GM23248 (cell line): Measurements from ENCODE around the gene RGS19. TPM values are rescaled to one million over a fixed set of nuclear protein-coding genes. Genes with fewer than 3 reads are reported as not detected.
"Not testable (repeated sequence)": the region's sequence is repeated elsewhere in the genome, so short reads cannot be mapped to it uniquely, and the experiment has no call there.

Experiments
- DNase-seq: peaks from one replicate; pipeline ENCODE4 v3.0.0-alpha.2; 2015
- H2AFZ ChIP-seq: fragments of 200-600 bp; sonication (generic); 2 replicates; pipeline ENCODE4 v1.6.1; 2016; ENCODE audit warnings: antibody characterized with exemption
- H3F3A ChIP-seq: fragments of 200-600 bp; sonication (generic); 2 replicates; pipeline ENCODE4 v1.6.1; 2016; ENCODE audit warnings: mild to moderate bottlenecking, antibody characterized with exemption, mixed run types; ENCODE audit not compliant: insufficient read depth
- H3K27ac ChIP-seq: fragments of 200-600 bp; sonication (generic); 2 replicates; pipeline ENCODE4 v1.5.1; 2016; ENCODE audit warnings: mild to moderate bottlenecking
- H3K27me3 ChIP-seq: fragments of 200-600 bp; sonication (generic); replicated peaks from 2 replicates; pipeline ENCODE4 v1.6.1; 2016; ENCODE audit warnings: mild to moderate bottlenecking; ENCODE audit not compliant: insufficient read depth
- H3K36me3 ChIP-seq: fragments of 200-600 bp; sonication (generic); 2 replicates; pipeline ENCODE4 v1.6.1; 2016; ENCODE audit warnings: low read depth, mild to moderate bottlenecking
- H3K4me1 ChIP-seq: fragments of 200-600 bp; sonication (generic); 2 replicates; pipeline ENCODE4 v1.6.1; 2016; ENCODE audit warnings: mild to moderate bottlenecking; ENCODE audit not compliant: insufficient read depth
- H3K4me2 ChIP-seq: fragments of 200-600 bp; sonication (generic); one replicate; pipeline ENCODE4 v1.6.1; 2016; ENCODE audit warnings: mild to moderate bottlenecking; ENCODE audit not compliant: unreplicated experiment
- H3K4me3 ChIP-seq: fragments of 200-600 bp; sonication (generic); 2 replicates; pipeline ENCODE4 v1.5.1; 2016; ENCODE audit warnings: mild to moderate bottlenecking
- H3K79me2 ChIP-seq: fragments of 200-600 bp; sonication (generic); 2 replicates; pipeline ENCODE4 v1.6.1; 2016; ENCODE audit warnings: mild to moderate bottlenecking; ENCODE audit not compliant: insufficient read depth
- H3K9ac ChIP-seq: fragments of 200-600 bp; sonication (generic); 2 replicates; pipeline ENCODE4 v1.6.1; 2016; ENCODE audit warnings: mild to moderate bottlenecking
- H3K9me2 ChIP-seq: fragments of 200-600 bp; sonication (generic); 2 replicates; pipeline ENCODE4 v1.6.1; 2016; ENCODE audit warnings: mixed run types, mild to moderate bottlenecking, moderate library complexity; ENCODE audit not compliant: insufficient read depth
- H3K9me3 ChIP-seq: fragments of 200-600 bp; sonication (generic); one replicate; pipeline ENCODE4 v1.6.1; 2017; ENCODE audit warnings: low read depth
- H4K20me1 ChIP-seq: fragments of 200-600 bp; sonication (generic); 2 replicates; pipeline ENCODE4 v1.6.0; 2016; ENCODE audit not compliant: insufficient read depth
- EZH2 ChIP-seq: fragments of 200-600 bp; sonication (generic); IDR thresholded peaks from 2 replicates; pipeline ENCODE4 v1.6.1; 2018; ENCODE audit warnings: antibody characterized with exemption, mild to moderate bottlenecking; ENCODE audit not compliant: insufficient read depth, poor library complexity, severe bottlenecking
- EZH2phosphoT487 ChIP-seq: fragments of 200-600 bp; sonication (generic); IDR thresholded peaks from 2 replicates; pipeline ENCODE4 v1.6.1; 2018; ENCODE audit warnings: antibody characterized with exemption, moderate library complexity, mild to moderate bottlenecking, low read depth; ENCODE audit not compliant: insufficient read depth
- WGBS, 2 experiments: methylation state at CpG; one replicate each; pipeline ENCODE4 v1.1.6; 2015 to 2017; ENCODE audit warnings: low lambda C conversion rate in 2 of 2, low coverage in 1 of 2; ENCODE audit errors: missing lambda C conversion rate in 2 of 2; 5-methylcytosine and 5-hydroxymethylcytosine counted together
- in situ Hi-C: fragments of 300-500 bp; cut with MboI; formaldehyde crosslinking; loops from 2 replicates; pipeline ENCODE4 v1.15.0; 2020
- polyA plus RNA-seq: library from polyadenylated mRNA; unstranded; fragments of >200 nt; fragmentation: Nextera tagmentation; extraction: Ambion mirVana; gene quantifications from 2 replicates; pipeline ENCODE4 v1.2.1, GENCODE V29; 2016
- total RNA-seq: library from RNA; depleted of rRNA; stranded (reverse); fragments of >200 nt; shearing (Covaris generic); gene quantifications from 2 replicates; pipeline ENCODE4 v1.2.3, GENCODE V29; 2014; rRNA removed

The RGS19 gene, protein sequence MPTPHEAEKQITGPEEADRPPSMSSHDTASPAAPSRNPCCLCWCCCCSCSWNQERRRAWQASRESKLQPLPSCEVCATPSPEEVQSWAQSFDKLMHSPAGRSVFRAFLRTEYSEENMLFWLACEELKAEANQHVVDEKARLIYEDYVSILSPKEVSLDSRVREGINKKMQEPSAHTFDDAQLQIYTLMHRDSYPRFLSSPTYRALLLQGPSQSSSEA
- total RNA-seq (7.0 and 13.2 TPM in 2 replicates), polyA plus RNA-seq (18.7 and 20.9 TPM in 2 replicates)

DNA sequence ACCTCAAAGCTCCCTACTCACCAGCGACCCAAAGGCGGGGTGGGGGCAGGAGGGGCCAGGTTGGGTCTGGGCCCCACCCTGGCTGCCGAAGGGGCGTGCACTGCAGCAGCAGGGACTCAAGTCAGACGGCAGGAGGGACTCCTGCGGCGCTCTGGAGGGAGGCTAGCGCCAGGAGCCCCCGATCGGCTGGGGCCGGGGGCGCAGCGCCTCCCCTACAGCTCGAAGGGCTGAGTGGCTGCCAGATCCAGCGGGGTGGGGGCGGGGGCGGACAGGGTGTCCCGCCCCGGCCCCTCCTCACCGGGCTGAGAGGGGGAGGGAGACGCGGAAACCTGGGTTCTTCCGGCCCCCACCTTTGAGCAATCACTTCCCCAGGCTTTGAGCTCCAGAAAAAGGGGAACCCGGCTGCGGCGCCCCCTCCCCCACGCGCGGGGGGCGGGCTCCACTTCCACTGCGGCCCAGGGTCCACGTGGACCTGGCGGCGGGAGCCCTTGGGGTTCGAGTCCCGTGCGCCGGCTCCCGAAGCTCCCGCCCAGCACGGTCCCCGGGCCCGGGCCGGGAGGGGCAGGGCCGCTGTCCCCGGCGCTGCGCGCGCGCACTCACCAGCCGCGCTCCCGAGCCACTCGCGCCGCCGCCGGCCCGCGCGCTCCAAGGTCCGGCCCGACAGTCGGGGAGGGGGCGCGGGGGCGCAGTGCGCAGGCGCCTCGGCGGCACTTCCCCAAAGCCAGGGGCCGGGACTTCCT lies at the start of gene RGS19:
RGS19 (minus strand) TSS at position 246 of the 740 bp plus-strand sequence. CDS start 2,632 bp downstream, outside the sequence.
- no peaks in the 10 kb centered on the region for H3K9me3 ChIP-seq
- H3F3A ChIP-seq, result no peaks in the 10 kb centered on the region
- H3K9me2 ChIP-seq, result no peaks in the 10 kb centered on the region
- H3K27ac ChIP-seq, result no peak within 1 kb of the TSS
- WGBS, 2 experiments, result 1% methylated on average over 33 to 56 of the region's 73 CpGs
- peak within 1 kb of the TSS; percentile 70 for H2AFZ ChIP-seq
- peak within 1 kb of the TSS; percentile 73 for H3K9ac ChIP-seq
- H3K4me1 ChIP-seq, result peaks cover 10% of the 10 kb centered on the region
- H3K4me2 ChIP-seq, result peak within 1 kb of the TSS; percentile 68
- in situ Hi-C loops, result no loop called here
- no peaks in the 10 kb centered on the region for H3K79me2 ChIP-seq
- peak; percentile 67 for DNase-seq
- peak within 1 kb of the TSS; percentile 78 for H3K4me3 ChIP-seq
- H4K20me1 ChIP-seq, result no peaks in the 10 kb centered on the region
- TF ChIP-seq EZH2 (no peak), EZH2phosphoT487 (no peak)
- H3K36me3 ChIP-seq, result no peaks in the 10 kb centered on the region
- no peaks in the 10 kb centered on the region; the same call in 1 of the 2 replicates for H3K27me3 ChIP-seq

DNA sequence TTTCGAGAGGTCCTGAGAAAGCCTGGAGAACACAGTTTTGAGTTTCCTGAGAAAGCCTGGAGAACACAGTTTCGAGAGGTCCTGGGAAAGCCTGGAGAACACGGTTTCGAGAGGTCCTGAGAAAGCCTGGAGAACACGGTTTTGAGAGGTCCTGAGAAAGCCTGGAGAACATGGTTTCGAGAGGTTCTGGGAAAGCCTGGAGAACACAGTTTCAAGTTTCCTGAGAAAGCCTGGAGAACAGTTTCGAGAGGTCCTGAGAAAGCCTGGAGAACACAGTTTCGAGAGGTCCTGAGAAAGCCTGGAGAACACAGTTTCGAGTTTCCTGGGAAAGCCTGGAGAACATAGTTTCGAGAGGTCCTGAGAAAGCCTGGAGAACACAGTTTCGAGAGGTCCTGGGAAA lies 44.2 kb upstream of the RGS19 start:
- H2AFZ ChIP-seq, H3K9me2 ChIP-seq, H4K20me1 ChIP-seq, in situ Hi-C loops, H3K27ac ChIP-seq, H3K36me3 ChIP-seq, H3K9me3 ChIP-seq, H3K79me2 ChIP-seq, H3K4me2 ChIP-seq, H3K9ac ChIP-seq, H3K4me1 ChIP-seq, H3F3A ChIP-seq, H3K4me3 ChIP-seq, DNase-seq: not testable (repeated sequence)
- peaks cover 49% of the 10 kb centered on the region for H3K27me3 ChIP-seq
- WGBS, 2 experiments, result 66 to 72% methylated on average over 11 of the region's 11 CpGs

DNA sequence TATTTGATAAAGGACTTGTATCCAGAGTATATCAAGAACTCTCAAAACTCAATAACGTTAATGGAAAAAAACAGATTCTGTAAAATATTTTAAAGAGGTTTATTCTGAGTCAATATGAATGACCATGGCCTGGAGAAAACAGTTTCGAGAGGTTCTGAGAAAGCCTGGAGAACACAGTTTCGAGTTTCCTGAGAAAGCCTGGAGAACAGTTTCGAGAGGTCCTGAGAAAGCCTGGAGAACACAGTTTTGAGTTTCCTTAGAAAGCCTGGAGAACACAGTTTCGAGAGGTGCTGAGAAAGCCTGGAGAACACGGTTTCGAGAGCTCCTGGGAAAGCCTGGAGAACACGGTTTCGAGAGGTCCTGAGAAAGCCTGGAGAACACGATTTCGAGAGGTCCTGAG lies 43.6 kb upstream of the RGS19 start:
- H3K36me3 ChIP-seq, H3K79me2 ChIP-seq, H2AFZ ChIP-seq, H3K4me1 ChIP-seq, H4K20me1 ChIP-seq, H3K9me3 ChIP-seq, H3F3A ChIP-seq, H3K4me3 ChIP-seq, DNase-seq, in situ Hi-C loops, H3K27ac ChIP-seq, H3K4me2 ChIP-seq, H3K9ac ChIP-seq, H3K9me2 ChIP-seq: not testable (repeated sequence)
- WGBS, 2 experiments, result 63 to 66% methylated on average over 11 of the region's 11 CpGs
- peaks cover 43% of the 10 kb centered on the region for H3K27me3 ChIP-seq

DNA sequence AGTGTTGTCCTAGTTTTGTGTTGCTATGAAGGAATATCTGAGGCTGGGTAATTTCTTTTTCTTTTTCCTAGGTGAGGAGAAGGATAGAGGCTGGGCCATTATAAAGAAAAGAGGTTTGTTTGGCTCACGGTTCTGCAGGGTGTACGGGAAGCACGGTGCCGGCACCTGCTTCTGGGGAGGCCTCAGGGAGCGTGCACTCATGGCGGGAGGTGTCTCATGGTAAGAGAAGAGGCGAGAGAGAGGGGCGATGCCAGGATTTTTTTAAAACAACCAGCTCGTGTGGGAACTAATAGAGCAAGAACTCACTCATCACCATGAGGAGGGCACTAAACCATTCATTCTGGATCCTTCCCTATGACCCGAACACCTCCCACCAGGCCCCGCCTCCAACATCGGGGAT lies 42.3 kb upstream of the RGS19 start:
- no peaks in the 10 kb centered on the region for H3K79me2 ChIP-seq
- no peak overlapping the region for H3K27ac ChIP-seq
- no peak overlapping the region for H3K4me3 ChIP-seq
- WGBS, 2 experiments, result 67 to 73% methylated on average over 12 of the region's 12 CpGs
- H4K20me1 ChIP-seq, result no peaks in the 10 kb centered on the region
- in situ Hi-C loops, result no loop called here
- TF ChIP-seq EZH2phosphoT487 (no peak), EZH2 (no peak)
- H3K9me2 ChIP-seq, result no peaks in the 10 kb centered on the region
- no peaks in the 10 kb centered on the region for H3F3A ChIP-seq
- H3K4me1 ChIP-seq, result no peaks in the 10 kb centered on the region
- H3K9me3 ChIP-seq, result no peaks in the 10 kb centered on the region
- H3K36me3 ChIP-seq, result no peaks in the 10 kb centered on the region
- H2AFZ ChIP-seq, result no peak overlapping the region
- H3K9ac ChIP-seq, result no peak overlapping the region
- peaks cover 40% of the 10 kb centered on the region for H3K27me3 ChIP-seq
- DNase-seq, result no peak
- H3K4me2 ChIP-seq, result no peak overlapping the region
